HepG2 (cell line): ENCODE data around the gene NTN3. TPM values are rescaled to one million over a fixed set of nuclear protein-coding genes. Genes with fewer than 3 reads are reported as not detected.

ENCODE experiments used
- ATAC-seq: fragments of 200-7000 bp; cut with Tn5 transposase; 3 replicates; pipeline ENCODE4 v1.9.1; 2020; ENCODE audit warnings: mild to moderate bottlenecking, moderate library complexity
- BruUV-seq: library from RNA; stranded (reverse); fragments of 400-500 nt; replicated peaks from 2 replicates; lab custom pipeline; 2021; lab: Mats Ljungman, UMichigan
- CTCF ChIA-PET: fragments of 300-600 bp; formaldehyde crosslinking; extraction: SDS; loops from one replicate; lab custom pipeline; 2021; ENCODE audit warnings: low total read pairs, inconsistent platforms, low intra/inter-chr PET ratio; lab: Yijun Ruan, JAX
- POLR2A ChIA-PET: fragments of 350-600 bp; sonication (Branson Sonifier 250); formaldehyde crosslinking; loops from one replicate; lab custom pipeline; 2020; ENCODE audit warnings: antibody characterized with exemption, inconsistent platforms; lab: Yijun Ruan, JAX
- DNase-seq: peaks from one replicate; pipeline ENCODE4 v3.0.0-alpha.2; 2015; ENCODE audit warnings: low spot score
- FAIRE-seq: peaks from 3 replicates; lab custom pipeline; 2011; peaks lifted over from hg19 to GRCh38; lab: Jason Lieb, UNC
- H2AFZ ChIP-seq: one replicate; pipeline ENCODE4 v1.6.1; 2011; ENCODE audit warnings: low read length, inconsistent platforms
- H3K27ac ChIP-seq: fragments of 300-600 bp; 3 replicates; pipeline ENCODE4 v1.8.0; 2011; ENCODE audit warnings: mixed run types, mild to moderate bottlenecking, mixed read lengths, low read length, inconsistent platforms; ENCODE audit not compliant: insufficient read depth; ENCODE audit errors: extremely low read length
- H3K27me3 ChIP-seq, 2 experiments: fragments of 200-600 bp in 1 of 2; 2 replicates in 1 of 2; 3 replicates in 1 of 2; pipeline versions ENCODE4 v1.6.0 to v1.8.0; 2011; ENCODE audit warnings: low read length in 2 of 2, mild to moderate bottlenecking in 2 of 2, moderate library complexity in 2 of 2, inconsistent platforms in 1 of 2; ENCODE audit not compliant: insufficient read depth in 2 of 2, control insufficient read depth in 1 of 2
- H3K36me3 ChIP-seq, 2 experiments: fragments of 200-600 bp in 1 of 2; replicated peaks in 1 of 2; 2 replicates in 1 of 2; 3 replicates in 1 of 2; pipeline versions ENCODE4 v1.5.1 to v1.8.0; 2011; ENCODE audit warnings: low read length in 2 of 2, inconsistent platforms in 1 of 2; ENCODE audit not compliant: insufficient read depth in 2 of 2, control insufficient read depth in 1 of 2
- H3K4me1 ChIP-seq: 2 replicates; pipeline ENCODE4 v1.5.1; 2012; ENCODE audit warnings: low read length, inconsistent platforms; ENCODE audit not compliant: insufficient read depth
- H3K4me2 ChIP-seq: 2 replicates; pipeline ENCODE4 v1.6.0; 2011; ENCODE audit warnings: low read depth, low read length, inconsistent platforms
- H3K4me3 ChIP-seq, 3 experiments: fragments of 200-600 bp in 1 of 3; sonication (generic), shearing (Covaris generic) in 1 of 3; replicated peaks in 1 of 3; 2 replicates each; pipeline ENCODE4 v1.5.1; 2011 to 2016; ENCODE audit warnings: low read length in 3 of 3, inconsistent platforms in 2 of 3, low read depth in 2 of 3, mild to moderate bottlenecking in 2 of 3, control low read depth in 1 of 3, mixed read lengths in 1 of 3; ENCODE audit not compliant: insufficient read depth in 1 of 3
- H3K79me2 ChIP-seq: one replicate; pipeline ENCODE4 v1.6.1; 2011; ENCODE audit warnings: low read length, inconsistent platforms; ENCODE audit not compliant: insufficient read depth
- H3K9ac ChIP-seq: 2 replicates; pipeline ENCODE4 v1.6.0; 2011; ENCODE audit warnings: mild to moderate bottlenecking, low read depth, low read length, inconsistent platforms; ENCODE audit not compliant: insufficient read depth
- H3K9me3 ChIP-seq: 2 replicates; pipeline ENCODE4 v1.5.1; 2012; ENCODE audit warnings: mild to moderate bottlenecking, low read length
- H4K20me1 ChIP-seq: 2 replicates; pipeline ENCODE4 v1.6.0; 2011; ENCODE audit warnings: inconsistent platforms, mild to moderate bottlenecking, low read length, moderate library complexity; ENCODE audit not compliant: insufficient read depth
- DMTF1 ChIP-seq: sonication (generic); formaldehyde crosslinking; IDR thresholded peaks from 2 replicates; pipeline ENCODE4 v1.4.0; 2020; ENCODE audit warnings: mild to moderate bottlenecking, missing genetic modification reagents
- RERE ChIP-seq: IDR thresholded peaks from 2 replicates; pipeline ENCODE4 v1.6.1; 2016; ENCODE audit warnings: low read depth, missing genetic modification reagents, missing compliant biosample characterization
- ZMYM2 ChIP-seq: sonication (generic); formaldehyde crosslinking; IDR thresholded peaks from 2 replicates; pipeline ENCODE4 v1.8.0; 2022; ENCODE audit warnings: mild to moderate bottlenecking, missing genetic modification reagents
- WGBS: methylation state at CpG from one replicate; pipeline ENCODE4 v1.1.6; 2017; ENCODE audit warnings: low lambda C conversion rate; 5-methylcytosine and 5-hydroxymethylcytosine counted together
- in situ Hi-C: cut with HindIII; loops from 2 replicates; pipeline ENCODE4 v1.10.0; 2017; ENCODE audit warnings: low pct_unique_long_range_greater_than_20kb; ENCODE audit not compliant: extremely low pct_ligation_motif_present
- intact Hi-C: fragments of 100-400 bp; cut with micrococcal nuclease; formaldehyde crosslinking; loops from one replicate; pipeline ENCODE4 v1.10.0; 2022; ENCODE audit not compliant: unreplicated experiment
- polyA plus RNA-seq, 8 experiments: library from polyadenylated mRNA; depleted of rRNA in 3 of 8; stranded (reverse) in 7 of 8; unstranded in 1 of 8; fragments of >200 nt; fragmentation: Illumina TruSeq in 4 of 8; extraction: Trizol in 4 of 8; gene quantifications; 2 replicates each; pipeline versions ENCODE4 v1.2.1 to v1.2.3, GENCODE V29; 2011 to 2016; ENCODE audit warnings: low read depth in 4 of 8, missing spikeins in 1 of 8, mixed read lengths in 1 of 8; ENCODE audit not compliant: insufficient read depth in 1 of 8
- total RNA-seq, 5 experiments: library from RNA; depleted of rRNA; stranded (reverse); fragments of >200 nt; fragmentation: Illumina TruSeq; extraction: Trizol; gene quantifications; 2 replicates each; pipeline ENCODE4 v1.2.3, GENCODE V29; 2016; ENCODE audit warnings: low read depth in 1 of 5

The NTN3 gene
- total and polyA plus RNA-seq, 2 of the 13 experiments (the other 11 are each of a cell fraction or from before 2014, with no cell fraction given), result 0.09 to 0.20 TPM

GRCh38 chr16:2482249-2482648 is 11.2 kb downstream of the NTN3 start:
- POLR2A ChIA-PET, result no interaction called here
- peaks cover 59% of the 10 kb centered on the region for H3K79me2 ChIP-seq
- H3K36me3 ChIP-seq, result peaks cover 2 to 5% of the 10 kb centered on the region in 2 experiments; a peak in 2 of 5 replicates
- 96% methylated on average over 13 of the region's 13 CpGs for WGBS
- CTCF ChIA-PET, result no interaction called here
- peaks cover 69% of the 10 kb centered on the region for H3K4me1 ChIP-seq
- H3K9me3 ChIP-seq, result no peaks in the 10 kb centered on the region
- peaks cover 33% of the 10 kb centered on the region for H4K20me1 ChIP-seq
- BruUV-seq, result no TSS peak
- no peak overlapping the region for H3K4me2 ChIP-seq
- no peak for TF ChIP-seq ZMYM2 (CRISPR knock-in tag)
- no peak for TF ChIP-seq DMTF1 (CRISPR knock-in tag)
- no peak for TF ChIP-seq RERE
- ATAC-seq (no peak), FAIRE-seq (no peak), DNase-seq (no peak)
- in situ Hi-C loops (no loop called here), intact Hi-C loops (no loop called here)
- H3K4me3 ChIP-seq, result no peak overlapping the region
- no peaks in the 10 kb centered on the region for H3K27me3 ChIP-seq
- no peak overlapping the region for H3K27ac ChIP-seq
- H2AFZ ChIP-seq, result no peak overlapping the region
- H3K9ac ChIP-seq, result no peak overlapping the region
